ENCODE measurements around the gene USP36. TPM values are rescaled to one million over a fixed set of nuclear protein-coding genes. Genes with fewer than 3 reads are reported as not detected.

USP36 gene
- total and polyA plus RNA-seq, 12 donors, result 13.9 to 69.1 (median 45.5) TPM

DNA sequence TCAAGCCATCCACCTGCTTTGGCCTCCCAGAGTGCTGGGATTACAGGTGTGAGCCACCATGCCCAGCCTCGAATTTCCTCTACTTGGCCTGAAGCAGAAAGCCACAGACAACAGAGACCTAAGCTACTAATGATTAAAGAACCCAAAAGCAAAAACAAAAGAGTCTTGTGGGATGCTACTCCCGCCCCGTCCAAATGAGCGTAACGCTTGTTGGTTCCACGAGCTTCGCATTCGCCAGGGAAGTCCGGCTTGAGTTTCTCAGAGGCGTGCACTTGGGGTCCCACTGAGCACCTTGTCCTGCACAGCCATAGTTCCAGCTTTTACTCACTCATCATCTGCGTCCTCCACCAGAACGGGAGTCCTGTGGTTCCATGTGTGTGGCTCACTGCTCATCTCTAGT is 46.3 kb upstream of the USP36 start:
- Histone ChIP-seq H3K27ac (no peak overlapping the region), H3K4me3 (no peak overlapping the region), H3K9me3 (replicated peaks in 1 of 3) (no peaks in the 10 kb centered on the region), H3K4me1 (replicated peaks in 1 of 2) (peaks cover 25 to 54% of the 10 kb centered on the region in 2 donors), H3K36me3 (replicated peaks in 1 of 2) (no peaks in the 10 kb centered on the region), H3K27me3 (no peaks in the 10 kb centered on the region)
- no peak for DNase-seq
- intact Hi-C loops (cut with DNase I), result no loop called here
- TF ChIP-seq POLR2A (IDR thresholded peaks at IDR 0.05), result no peak
- TF ChIP-seq, protein P1, sequence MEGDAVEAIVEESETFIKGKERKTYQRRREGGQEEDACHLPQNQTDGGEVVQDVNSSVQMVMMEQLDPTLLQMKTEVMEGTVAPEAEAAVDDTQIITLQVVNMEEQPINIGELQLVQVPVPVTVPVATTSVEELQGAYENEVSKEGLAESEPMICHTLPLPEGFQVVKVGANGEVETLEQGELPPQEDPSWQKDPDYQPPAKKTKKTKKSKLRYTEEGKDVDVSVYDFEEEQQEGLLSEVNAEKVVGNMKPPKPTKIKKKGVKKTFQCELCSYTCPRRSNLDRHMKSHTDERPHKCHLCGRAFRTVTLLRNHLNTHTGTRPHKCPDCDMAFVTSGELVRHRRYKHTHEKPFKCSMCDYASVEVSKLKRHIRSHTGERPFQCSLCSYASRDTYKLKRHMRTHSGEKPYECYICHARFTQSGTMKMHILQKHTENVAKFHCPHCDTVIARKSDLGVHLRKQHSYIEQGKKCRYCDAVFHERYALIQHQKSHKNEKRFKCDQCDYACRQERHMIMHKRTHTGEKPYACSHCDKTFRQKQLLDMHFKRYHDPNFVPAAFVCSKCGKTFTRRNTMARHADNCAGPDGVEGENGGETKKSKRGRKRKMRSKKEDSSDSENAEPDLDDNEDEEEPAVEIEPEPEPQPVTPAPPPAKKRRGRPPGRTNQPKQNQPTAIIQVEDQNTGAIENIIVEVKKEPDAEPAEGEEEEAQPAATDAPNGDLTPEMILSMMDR (IDR thresholded peaks at IDR 0.05), result no peak
- 94 to 97% (median 95%) methylated on average over 12 of the region's 12 CpGs for WGBS, 4 donors

DNA sequence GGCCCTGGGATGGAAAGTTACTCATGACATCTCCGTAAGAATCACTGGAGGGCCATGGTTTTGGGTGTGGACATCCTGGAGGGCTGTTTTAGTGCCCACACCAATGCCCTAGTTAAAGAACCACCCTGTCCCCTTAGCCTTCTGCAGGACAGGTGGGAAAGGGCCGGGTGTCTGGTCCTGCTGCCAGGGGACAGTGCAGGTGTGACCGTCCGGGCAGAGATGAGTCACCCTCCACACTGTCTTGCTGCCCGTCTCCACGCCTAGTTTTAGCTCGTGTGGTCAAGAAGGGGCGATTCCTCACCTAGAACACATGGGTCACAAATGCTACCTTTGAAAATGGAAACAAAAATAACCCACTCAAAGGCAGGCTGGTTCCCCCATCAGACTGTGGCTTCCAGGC is 45.3 kb upstream of the USP36 start:
- Histone ChIP-seq H3K27me3 (no peaks in the 10 kb centered on the region), H3K4me1 (replicated peaks in 1 of 2) (peaks cover 25 to 48% of the 10 kb centered on the region in 2 donors), H3K9me3 (replicated peaks in 1 of 3) (no peaks in the 10 kb centered on the region), H3K27ac (peak overlapping the region in 2 of 5 donors; percentile 92 to 100), H3K36me3 (replicated peaks in 1 of 2) (no peaks in the 10 kb centered on the region), H3K4me3 (no peak overlapping the region)
- intact Hi-C loops (cut with DNase I), result no loop called here
- no peak for TF ChIP-seq POLR2A (IDR thresholded peaks at IDR 0.05)
- TF ChIP-seq, protein P1 (IDR thresholded peaks at IDR 0.05), result no peak
- WGBS, 4 donors, result 73 to 94% (median 84%) methylated on average over 6 to 8 of the region's 8 CpGs
- no peak for DNase-seq

DNA sequence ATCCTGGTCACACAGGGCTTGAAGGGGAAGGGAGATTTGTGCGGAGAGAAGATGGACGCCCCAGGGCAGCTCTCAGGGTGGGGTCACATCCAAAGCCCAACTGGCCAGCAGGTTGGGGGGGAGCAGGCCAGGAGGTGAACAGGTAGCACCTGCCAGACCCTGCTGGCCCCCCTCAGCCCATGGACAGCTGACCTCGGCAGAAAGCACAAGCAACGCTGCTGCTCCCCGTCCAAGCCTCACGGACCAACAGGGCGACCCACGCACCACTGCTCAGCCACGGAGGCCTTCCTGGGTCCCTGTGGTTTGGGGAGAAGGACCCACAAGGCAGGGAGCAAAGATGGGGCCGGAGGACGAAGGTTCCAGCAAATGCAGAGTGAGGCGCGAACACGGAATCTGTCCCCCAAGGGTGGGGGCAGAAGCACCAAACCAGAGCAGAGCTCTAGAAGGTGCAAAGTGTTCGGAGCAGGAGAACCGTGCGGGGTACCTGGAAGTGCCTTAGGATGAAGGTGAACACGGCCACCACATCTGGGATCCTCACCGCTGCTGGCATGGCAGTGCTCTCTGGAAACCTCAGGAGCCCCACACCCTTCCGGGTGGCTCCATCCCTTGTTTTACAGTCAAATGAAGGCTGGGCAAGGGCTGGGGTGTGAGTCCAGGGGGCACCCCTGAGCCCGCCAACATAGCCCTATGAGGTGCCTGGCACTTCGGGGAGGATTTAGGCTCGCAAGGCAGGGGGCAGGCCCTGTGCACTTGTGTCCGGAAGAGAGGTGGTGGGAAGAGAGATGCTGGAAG is 44.5 kb upstream of the USP36 start:
- no peak overlapping the region for H3K4me3 ChIP-seq

DNA sequence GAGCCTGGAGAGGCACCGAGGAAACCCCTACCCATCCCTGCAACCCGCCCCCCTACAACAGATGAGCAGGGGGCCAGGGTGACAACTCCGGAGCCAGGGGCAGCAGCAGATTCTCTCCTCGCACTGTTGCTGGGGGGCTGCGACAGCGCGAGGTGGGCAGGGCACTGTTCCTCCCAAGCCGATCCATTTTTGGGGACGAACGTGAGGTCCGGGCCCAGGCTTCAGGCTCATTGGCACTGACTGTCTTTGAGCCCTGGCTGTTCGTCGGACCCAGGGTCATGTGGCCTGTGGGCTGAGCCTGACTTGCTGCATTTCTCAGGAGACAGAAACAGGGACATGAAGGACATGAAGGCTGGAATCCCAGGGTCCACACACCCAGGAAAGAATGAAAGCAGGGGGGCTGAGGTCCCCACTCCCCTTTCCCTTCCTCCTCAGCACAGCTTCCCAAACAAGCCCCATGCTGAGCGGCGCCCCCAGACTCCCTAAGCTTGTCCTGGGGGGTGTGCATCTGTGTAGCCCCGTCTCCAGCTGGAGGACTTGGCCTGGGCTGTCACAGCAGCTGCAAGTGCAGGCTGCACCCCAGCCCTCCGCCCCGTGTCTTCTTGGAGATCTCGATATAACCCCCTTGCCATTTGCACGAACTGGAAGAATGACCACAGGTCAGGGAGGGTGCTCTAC is 43.7 kb upstream of the USP36 start:
- TF ChIP-seq, protein P1 (IDR thresholded peaks at IDR 0.05), result no peak
- no peak for TF ChIP-seq POLR2A (IDR thresholded peaks at IDR 0.05)
- peak overlapping the region; percentile 66 to 100 (median 84) for H3K27ac ChIP-seq
- H3K36me3 ChIP-seq (replicated peaks in 1 of 2), result no peaks in the 10 kb centered on the region
- peaks cover 27 to 52% of the 10 kb centered on the region in 2 donors for H3K4me1 ChIP-seq (replicated peaks in 1 of 2)
- WGBS, 4 donors, result 55 to 57% (median 56%) methylated on average over 10 to 20 of the region's 20 CpGs
- intact Hi-C loops (cut with DNase I), result no loop called here
- H3K9me3 ChIP-seq (replicated peaks in 1 of 3), result no peaks in the 10 kb centered on the region
- H3K4me3 ChIP-seq, result peak overlapping the region in 1 of 4 donors; percentile 35
- peak in 4 of 7 donors; percentile 37 to 67 (median 56) for DNase-seq
- H3K27me3 ChIP-seq, result no peaks in the 10 kb centered on the region

More for the DNA sequence above, 44.5 kb upstream of the USP36 start:
- H3K36me3 ChIP-seq (replicated peaks in 1 of 2), result no peaks in the 10 kb centered on the region
- H3K27ac ChIP-seq, result peak overlapping the region in 4 of 5 donors; percentile 81 to 100 (median 88)
- peaks cover 25 to 55% of the 10 kb centered on the region in 2 donors for H3K4me1 ChIP-seq (replicated peaks in 1 of 2)
- 89 to 94% (median 92%) methylated on average over 17 to 24 of the region's 24 CpGs for WGBS, 4 donors
- intact Hi-C loops (cut with DNase I), result no loop called here
- TF ChIP-seq, protein P1 (IDR thresholded peaks at IDR 0.05), result no peak
- no peak for TF ChIP-seq POLR2A (IDR thresholded peaks at IDR 0.05)
- no peak for DNase-seq
- no peaks in the 10 kb centered on the region for H3K27me3 ChIP-seq
- no peaks in the 10 kb centered on the region for H3K9me3 ChIP-seq (replicated peaks in 1 of 3)

Data from adrenal gland (tissue), 12 donors.